Body of pancreas (tissue), 4 donors: ENCODE data around the gene NFATC2.

Experiments
- POLR2A ChIP-seq, 3 donors: fragments of 450-650 bp; IDR thresholded peaks; one replicate each; pipeline ENCODE4 v1.6.1; 2016; ENCODE audit warnings: antibody characterized with exemption in 3 of 3, mild to moderate bottlenecking in 2 of 3
- TF ChIP-seq, protein P1 (sequence below), 7 experiments: fragments of 450-650 bp in 4 of 7; fragments of 200-600 bp in 3 of 7; sonication (generic) in 3 of 7; IDR thresholded peaks; one replicate each; pipeline ENCODE4 v1.5.1; 2016 to 2019; ENCODE audit warnings: antibody characterized with exemption in 7 of 7

DNA sequence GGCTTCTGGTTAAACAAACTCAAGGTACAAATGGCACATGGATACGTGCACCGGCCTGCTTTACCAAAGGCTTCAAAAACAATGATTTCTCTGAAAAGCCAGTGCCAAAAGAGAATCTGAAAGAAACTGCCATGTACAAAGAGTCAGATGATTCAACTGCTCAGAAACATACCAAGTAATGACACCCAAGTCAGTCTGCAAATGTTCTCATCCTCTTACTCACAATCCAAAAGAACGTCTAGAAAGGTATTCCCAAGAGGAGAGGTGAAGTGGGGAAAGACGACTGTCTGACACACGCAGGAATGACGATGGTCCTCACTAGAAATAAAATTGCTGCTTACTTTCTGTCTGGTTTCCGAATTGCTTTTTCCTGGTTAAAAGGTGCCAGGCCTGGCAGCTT, 52.9 kb downstream of the NFATC2 start:
- TF ChIP-seq, protein P1, sequence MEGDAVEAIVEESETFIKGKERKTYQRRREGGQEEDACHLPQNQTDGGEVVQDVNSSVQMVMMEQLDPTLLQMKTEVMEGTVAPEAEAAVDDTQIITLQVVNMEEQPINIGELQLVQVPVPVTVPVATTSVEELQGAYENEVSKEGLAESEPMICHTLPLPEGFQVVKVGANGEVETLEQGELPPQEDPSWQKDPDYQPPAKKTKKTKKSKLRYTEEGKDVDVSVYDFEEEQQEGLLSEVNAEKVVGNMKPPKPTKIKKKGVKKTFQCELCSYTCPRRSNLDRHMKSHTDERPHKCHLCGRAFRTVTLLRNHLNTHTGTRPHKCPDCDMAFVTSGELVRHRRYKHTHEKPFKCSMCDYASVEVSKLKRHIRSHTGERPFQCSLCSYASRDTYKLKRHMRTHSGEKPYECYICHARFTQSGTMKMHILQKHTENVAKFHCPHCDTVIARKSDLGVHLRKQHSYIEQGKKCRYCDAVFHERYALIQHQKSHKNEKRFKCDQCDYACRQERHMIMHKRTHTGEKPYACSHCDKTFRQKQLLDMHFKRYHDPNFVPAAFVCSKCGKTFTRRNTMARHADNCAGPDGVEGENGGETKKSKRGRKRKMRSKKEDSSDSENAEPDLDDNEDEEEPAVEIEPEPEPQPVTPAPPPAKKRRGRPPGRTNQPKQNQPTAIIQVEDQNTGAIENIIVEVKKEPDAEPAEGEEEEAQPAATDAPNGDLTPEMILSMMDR (IDR thresholded peaks at IDR 0.05), result no peak
- no peak for TF ChIP-seq POLR2A (IDR thresholded peaks at IDR 0.05)
